ENCODE measurements around the gene IL6.
"Not testable (repeated sequence)": the region's sequence is repeated elsewhere in the genome, so short reads cannot be mapped to it uniquely, and the experiment has no call there.

Gene IL6

DNA sequence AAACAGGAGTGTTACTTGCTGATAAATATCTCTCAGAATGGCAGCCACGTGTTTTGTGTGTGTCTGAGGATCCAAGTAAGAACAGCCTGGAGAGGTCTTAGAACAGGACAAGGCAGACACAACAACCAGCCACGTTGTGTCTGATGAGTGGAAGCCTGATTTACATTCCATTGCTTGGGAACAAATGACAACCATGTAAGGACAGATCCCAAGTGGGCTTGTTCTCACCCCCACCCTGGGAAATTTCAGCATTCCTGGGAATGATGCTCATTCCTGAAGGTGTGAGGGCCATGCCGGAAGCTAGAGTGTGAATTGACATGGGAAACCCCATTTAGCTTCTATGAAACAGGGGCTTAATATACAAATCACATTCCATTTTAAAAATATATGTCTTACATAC is 35.9 kb downstream of the IL6 start:
- no peak overlapping the region for H3K27ac ChIP-seq
- no peak overlapping the region for H3K4me3 ChIP-seq (ENCODE audit: low read depth, low read length)
- no peak for DNase-seq
- TF ChIP-seq, protein P1, sequence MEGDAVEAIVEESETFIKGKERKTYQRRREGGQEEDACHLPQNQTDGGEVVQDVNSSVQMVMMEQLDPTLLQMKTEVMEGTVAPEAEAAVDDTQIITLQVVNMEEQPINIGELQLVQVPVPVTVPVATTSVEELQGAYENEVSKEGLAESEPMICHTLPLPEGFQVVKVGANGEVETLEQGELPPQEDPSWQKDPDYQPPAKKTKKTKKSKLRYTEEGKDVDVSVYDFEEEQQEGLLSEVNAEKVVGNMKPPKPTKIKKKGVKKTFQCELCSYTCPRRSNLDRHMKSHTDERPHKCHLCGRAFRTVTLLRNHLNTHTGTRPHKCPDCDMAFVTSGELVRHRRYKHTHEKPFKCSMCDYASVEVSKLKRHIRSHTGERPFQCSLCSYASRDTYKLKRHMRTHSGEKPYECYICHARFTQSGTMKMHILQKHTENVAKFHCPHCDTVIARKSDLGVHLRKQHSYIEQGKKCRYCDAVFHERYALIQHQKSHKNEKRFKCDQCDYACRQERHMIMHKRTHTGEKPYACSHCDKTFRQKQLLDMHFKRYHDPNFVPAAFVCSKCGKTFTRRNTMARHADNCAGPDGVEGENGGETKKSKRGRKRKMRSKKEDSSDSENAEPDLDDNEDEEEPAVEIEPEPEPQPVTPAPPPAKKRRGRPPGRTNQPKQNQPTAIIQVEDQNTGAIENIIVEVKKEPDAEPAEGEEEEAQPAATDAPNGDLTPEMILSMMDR (IDR thresholded peaks at IDR 0.05; ENCODE audit: low read depth, low read length, missing control alignments) = no peak
- in situ Hi-C loops (cut with HindIII; ENCODE audit: low pct_ligation_motif_present, low sequenced_read_pairs) = no loop called here
- H3K27me3 ChIP-seq (replicated peaks) = no peaks in the 10 kb centered on the region
- no peaks in the 10 kb centered on the region for H3K36me3 ChIP-seq (replicated peaks)

DNA sequence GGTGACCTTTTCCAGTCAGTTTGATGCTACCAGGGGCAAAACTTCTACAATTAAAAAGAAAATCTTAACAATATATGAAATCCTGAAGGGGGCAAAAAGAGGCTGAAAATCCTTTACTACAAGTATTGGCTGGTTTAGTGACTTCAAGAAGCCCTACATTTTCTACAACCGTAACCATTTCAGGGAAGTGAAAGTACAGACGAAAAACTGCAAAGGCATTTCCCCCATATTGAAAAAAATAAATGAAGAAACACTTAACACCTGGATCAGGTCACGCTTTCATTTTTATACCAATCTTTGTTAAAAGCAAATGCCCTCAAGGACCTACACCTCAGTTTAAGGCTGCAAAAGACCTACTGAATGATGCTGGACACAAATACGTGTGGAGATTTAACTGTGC is 38.6 kb downstream of the IL6 start:
- TF ChIP-seq, protein P1 (IDR thresholded peaks at IDR 0.05; ENCODE audit: low read depth, low read length, missing control alignments) = no peak
- Histone ChIP-seq H3K27ac (no peak overlapping the region), H3K27me3 (replicated peaks) (no peaks in the 10 kb centered on the region), H3K4me3 (ENCODE audit: low read depth, low read length) (no peak overlapping the region), H3K36me3 (replicated peaks) (no peaks in the 10 kb centered on the region)
- no peak for DNase-seq
- in situ Hi-C loops (cut with HindIII; ENCODE audit: low pct_ligation_motif_present, low sequenced_read_pairs) = no loop called here

DNA sequence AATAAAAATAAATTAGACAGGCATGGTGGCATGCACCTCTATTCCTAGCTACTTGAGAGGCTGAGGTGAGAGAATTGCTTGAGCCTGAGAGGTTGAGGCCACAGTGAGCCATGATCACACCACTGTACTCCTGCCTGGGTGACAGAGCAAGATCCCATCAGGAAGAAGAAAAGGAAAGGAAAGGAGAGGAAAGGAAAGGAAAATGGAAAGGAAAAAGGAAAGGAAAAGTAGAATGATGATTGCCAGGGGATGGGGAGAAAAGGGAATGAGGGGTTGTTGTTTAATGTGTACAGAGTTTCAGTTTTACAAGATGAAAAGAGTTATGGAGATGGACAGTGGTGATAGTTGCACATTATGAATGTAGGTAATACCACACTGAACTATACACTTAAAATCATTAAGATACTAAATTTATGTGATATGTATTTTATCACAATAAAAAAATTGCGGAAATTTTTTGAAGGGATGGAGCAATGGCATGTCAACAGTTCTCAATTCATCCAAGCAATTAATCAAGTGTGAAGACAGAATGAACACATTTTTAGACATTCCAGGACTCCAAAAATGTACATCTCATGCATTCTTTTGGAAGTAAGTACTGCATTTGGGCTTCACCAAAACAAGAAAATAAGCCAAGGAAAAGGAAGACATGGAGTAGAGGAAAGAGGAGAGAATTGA is 44.3 kb downstream of the IL6 start:
- TF ChIP-seq, protein P1 (IDR thresholded peaks at IDR 0.05; ENCODE audit: low read depth, low read length, missing control alignments) = no peak
- H3K27ac ChIP-seq = no peak overlapping the region
- DNase-seq = no peak
- no peak overlapping the region for H3K4me3 ChIP-seq (ENCODE audit: low read depth, low read length)
- no peaks in the 10 kb centered on the region for H3K36me3 ChIP-seq (replicated peaks)
- in situ Hi-C loops (cut with HindIII; ENCODE audit: low pct_ligation_motif_present, low sequenced_read_pairs) = no loop called here
- H3K27me3 ChIP-seq (replicated peaks) = no peaks in the 10 kb centered on the region

DNA sequence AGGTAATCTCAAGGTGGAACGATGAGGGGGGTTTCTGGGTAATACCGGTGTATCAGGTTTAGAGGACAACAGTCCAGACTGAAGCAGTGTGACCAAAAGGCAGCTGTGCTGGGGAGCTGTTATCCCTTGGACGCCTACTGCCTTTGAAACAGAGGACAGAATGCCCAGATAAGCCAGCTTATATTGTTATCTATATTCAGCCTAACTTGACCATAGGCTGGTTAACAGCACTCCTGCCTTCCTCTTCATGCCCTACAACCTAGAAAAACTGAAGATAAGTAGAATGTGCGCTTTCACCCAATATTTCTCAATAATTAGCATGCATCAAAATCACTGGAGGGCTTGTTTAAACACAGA is 44.9 kb downstream of the IL6 start:
- H3K36me3 ChIP-seq (replicated peaks) = no peaks in the 10 kb centered on the region
- H3K27ac ChIP-seq = no peak overlapping the region
- H3K27me3 ChIP-seq (replicated peaks) = no peaks in the 10 kb centered on the region
- TF ChIP-seq, protein P1 (IDR thresholded peaks at IDR 0.05; ENCODE audit: low read depth, low read length, missing control alignments) = no peak
- in situ Hi-C loops (cut with HindIII; ENCODE audit: low pct_ligation_motif_present, low sequenced_read_pairs) = no loop called here
- no peak for DNase-seq
- H3K4me3 ChIP-seq (ENCODE audit: low read depth, low read length) = no peak overlapping the region

DNA sequence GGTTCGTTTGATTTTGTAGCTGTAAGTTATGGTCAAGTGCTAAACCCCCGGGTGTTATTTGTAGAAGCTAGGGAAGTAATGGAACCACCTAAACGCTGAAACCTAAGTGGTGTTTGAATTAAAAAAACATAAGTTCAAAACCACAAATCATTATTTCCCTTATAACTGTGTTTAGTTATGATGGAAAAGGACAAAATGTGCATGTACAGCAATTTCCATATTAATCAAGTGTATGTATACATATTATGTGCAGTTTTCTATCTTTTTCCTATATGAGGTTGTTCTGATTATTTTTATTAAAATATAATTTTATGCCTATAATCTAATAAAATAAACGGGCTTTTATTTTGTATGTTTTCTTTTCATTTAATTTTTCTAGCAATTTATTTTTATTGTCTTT is 45.9 kb downstream of the IL6 start:
- H3K27me3 ChIP-seq (replicated peaks) = no peaks in the 10 kb centered on the region
- no peak overlapping the region for H3K4me3 ChIP-seq (ENCODE audit: low read depth, low read length)
- no peak for DNase-seq
- no peaks in the 10 kb centered on the region for H3K36me3 ChIP-seq (replicated peaks)
- in situ Hi-C loops (cut with HindIII; ENCODE audit: low pct_ligation_motif_present, low sequenced_read_pairs) = no loop called here
- TF ChIP-seq, protein P1 (IDR thresholded peaks at IDR 0.05; ENCODE audit: low read depth, low read length, missing control alignments) = no peak
- H3K27ac ChIP-seq = no peak overlapping the region

DNA sequence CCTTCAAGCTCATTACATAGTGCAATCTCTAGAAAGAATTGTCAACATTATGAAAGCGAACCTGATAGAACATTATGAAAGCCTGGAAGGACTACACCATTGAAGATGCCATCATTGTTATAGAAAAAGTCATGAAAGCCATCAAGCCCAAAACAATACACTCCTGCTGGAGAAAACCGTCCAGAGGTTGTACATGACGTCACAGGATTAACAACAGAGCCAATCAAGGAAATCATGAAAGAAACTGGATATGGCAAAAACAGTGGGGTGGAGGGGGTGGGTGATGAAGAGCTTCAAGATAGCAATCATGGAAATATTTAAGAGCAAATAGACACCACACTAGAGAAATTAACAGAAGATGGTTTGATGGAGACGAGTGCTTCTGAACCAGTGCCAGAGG is 50.0 kb downstream of the IL6 start:
- H3K36me3 ChIP-seq (replicated peaks) = no peaks in the 10 kb centered on the region
- in situ Hi-C loops (cut with HindIII; ENCODE audit: low pct_ligation_motif_present, low sequenced_read_pairs) = no loop called here
- TF ChIP-seq, protein P1 (IDR thresholded peaks at IDR 0.05; ENCODE audit: low read depth, low read length, missing control alignments) = no peak
- DNase-seq = no peak
- H3K4me3 ChIP-seq (ENCODE audit: low read depth, low read length) = no peak overlapping the region
- no peak overlapping the region for H3K27ac ChIP-seq
- no peaks in the 10 kb centered on the region for H3K27me3 ChIP-seq (replicated peaks)

DNA sequence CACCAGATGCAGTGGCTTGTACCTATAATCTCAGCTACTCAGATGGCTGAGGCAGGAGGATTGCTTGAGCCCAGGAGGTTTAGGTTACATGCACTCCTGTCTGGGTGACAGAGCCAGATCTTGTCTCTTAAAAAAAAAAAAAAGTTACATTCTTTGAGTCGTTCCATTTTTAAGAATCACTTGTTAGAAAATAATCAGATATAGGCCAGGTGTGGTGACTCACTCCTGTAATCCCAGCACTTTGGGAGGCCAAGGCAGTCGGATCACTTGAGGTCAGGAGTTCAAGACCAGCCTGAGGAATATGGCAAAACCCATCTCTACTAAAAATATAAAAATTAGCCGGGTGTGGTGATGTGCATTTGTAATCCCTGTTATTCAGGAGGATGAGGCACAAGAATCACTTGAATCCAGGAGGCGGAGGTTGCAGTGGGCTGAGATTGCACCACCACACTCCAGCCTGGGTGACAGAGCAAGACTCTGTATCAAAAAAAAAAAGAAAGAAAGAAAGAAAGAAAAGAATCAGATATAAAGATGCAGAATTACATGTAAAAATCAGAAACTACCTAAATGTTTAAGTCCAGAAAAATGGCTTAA is 52.8 kb downstream of the IL6 start:
- H3K27me3 ChIP-seq (replicated peaks); H3K36me3 ChIP-seq (replicated peaks); H3K27ac ChIP-seq; in situ Hi-C loops (cut with HindIII; ENCODE audit: low pct_ligation_motif_present, low sequenced_read_pairs); H3K4me3 ChIP-seq (ENCODE audit: low read depth, low read length); DNase-seq: not testable (repeated sequence)

All from brain microvascular endothelial cell (primary cell).